Smooth muscle cell (in vitro differentiated cells): ENCODE results near the gene SRGAP2B. TPM values are rescaled to one million over a fixed set of nuclear protein-coding genes. Genes with fewer than 3 reads are reported as not detected.
A peak's percentile ranks its signal among the peaks of the same experiment; 100 is the strongest.
"Not testable (repeated sequence)": the region's sequence is repeated elsewhere in the genome, so short reads cannot be mapped to it uniquely, and the experiment has no call there.

Experiments used
- DNase-seq: peaks from one replicate; lab custom pipeline; 2025; ENCODE audit not compliant: unreplicated experiment; lab: John Stamatoyannopoulos, UW
- H2AFZ ChIP-seq: fragments of 200-600 bp; sonication (generic); 2 replicates; pipeline ENCODE4 v1.6.0; 2016; ENCODE audit warnings: antibody characterized with exemption, low read depth, mild to moderate bottlenecking
- H3F3A ChIP-seq: fragments of 200-600 bp; sonication (generic); 2 replicates; pipeline ENCODE4 v1.6.0; 2017; ENCODE audit warnings: antibody characterized with exemption, low read depth
- H3K27ac ChIP-seq: fragments of 200-600 bp; sonication (generic); 2 replicates; pipeline ENCODE4 v1.5.1; 2016; ENCODE audit warnings: low read depth, mild to moderate bottlenecking
- H3K27me3 ChIP-seq: fragments of 200-600 bp; sonication (generic); 2 replicates; pipeline ENCODE4 v1.6.1; 2016; ENCODE audit warnings: low read depth, mild to moderate bottlenecking
- H3K36me3 ChIP-seq: fragments of 200-600 bp; sonication (generic); 2 replicates; pipeline ENCODE4 v1.5.1; 2016; ENCODE audit warnings: low read depth
- H3K4me1 ChIP-seq: fragments of 200-600 bp; sonication (generic); 2 replicates; pipeline ENCODE4 v1.5.1; 2016; ENCODE audit warnings: low read depth
- H3K4me2 ChIP-seq: fragments of 200-600 bp; sonication (generic); 2 replicates; pipeline ENCODE4 v1.6.0; 2016; ENCODE audit warnings: mild to moderate bottlenecking
- H3K4me3 ChIP-seq: fragments of 200-600 bp; sonication (generic); 2 replicates; pipeline ENCODE4 v1.5.1; 2016; ENCODE audit warnings: mild to moderate bottlenecking
- H3K79me2 ChIP-seq: fragments of 200-600 bp; sonication (generic); 2 replicates; pipeline ENCODE4 v1.6.0; 2016; ENCODE audit warnings: low read depth, mild to moderate bottlenecking
- H3K9ac ChIP-seq: fragments of 200-600 bp; sonication (generic); 2 replicates; pipeline ENCODE4 v1.6.0; 2016; ENCODE audit warnings: low read depth
- H3K9me3 ChIP-seq: fragments of 200-600 bp; sonication (generic); replicated peaks from 2 replicates; pipeline ENCODE4 v1.5.1; 2016; ENCODE audit warnings: low read depth
- H4K20me1 ChIP-seq: fragments of 200-600 bp; sonication (generic); 2 replicates; pipeline ENCODE4 v1.6.0; 2016; ENCODE audit warnings: low read depth
- WGBS: methylation state at CpG from one replicate; pipeline ENCODE4 v1.1.7; 2016; ENCODE audit warnings: low lambda C conversion rate; 5-methylcytosine and 5-hydroxymethylcytosine counted together
- polyA plus RNA-seq: library from polyadenylated mRNA; unstranded; fragments of >200 nt; fragmentation: Nextera tagmentation; extraction: Ambion mirVana; gene quantifications from 2 replicates; pipeline ENCODE4 v1.2.1, GENCODE V29; 2016
- total RNA-seq: library from RNA; depleted of rRNA; stranded (reverse); fragments of >200 nt; gene quantifications from 2 replicates; pipeline ENCODE4 v1.2.3, GENCODE V29; 2014

Gene SRGAP2B
- 49.6 and 50.3 TPM in 2 replicates for total RNA-seq
- polyA plus RNA-seq = 8.8 and 9.6 TPM in 2 replicates

DNA sequence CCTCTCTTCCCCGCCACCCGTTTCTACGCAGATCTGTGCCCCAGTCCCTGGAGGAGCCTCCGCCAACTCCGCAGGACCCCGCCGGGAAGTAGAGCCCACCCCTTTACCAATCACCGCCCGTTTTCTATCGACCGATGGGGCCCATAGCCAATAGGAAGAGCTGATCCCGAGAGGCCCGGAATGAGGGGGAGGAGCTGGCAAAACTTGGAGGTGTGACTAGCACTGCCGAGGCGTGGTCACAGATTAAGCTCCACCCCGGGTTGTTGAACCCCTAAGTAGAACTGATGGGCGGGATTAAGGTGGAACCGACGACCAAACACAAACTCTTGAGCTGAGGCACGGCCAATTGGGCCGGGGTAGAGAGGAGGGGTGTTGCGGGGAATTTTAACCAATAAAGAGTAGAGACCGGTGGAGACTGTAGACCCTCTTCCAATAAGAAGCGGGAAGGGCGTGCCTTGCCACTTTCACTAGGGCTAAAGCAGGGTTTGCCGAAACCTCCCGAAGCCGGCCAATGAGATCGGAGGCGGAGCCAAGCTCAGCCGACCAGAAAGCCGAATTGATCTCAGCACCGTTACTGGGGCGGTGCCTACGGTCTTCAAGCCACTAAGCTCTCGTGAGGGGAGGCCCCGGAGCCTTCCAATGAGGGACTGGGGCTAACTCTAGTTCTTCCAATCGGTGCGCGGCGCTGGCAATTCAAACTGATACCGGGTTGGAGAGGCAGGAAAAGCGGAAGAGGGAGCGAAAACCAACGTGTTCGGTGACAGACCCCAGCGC is at the start of gene SRGAP2B, which contains the start of gene FAM72D:
SRGAP2B (minus strand) TSS at position 45 of the 774 bp plus-strand sequence. CDS start 2,427 bp downstream, outside the sequence.
FAM72D (plus strand) TSS at position 691 of the 774 bp plus-strand sequence. CDS start 874 bp downstream, outside the sequence.
- not testable (repeated sequence) for H3K9ac ChIP-seq, H3K27me3 ChIP-seq, H3K79me2 ChIP-seq, H3F3A ChIP-seq, H3K4me1 ChIP-seq, H4K20me1 ChIP-seq, H3K27ac ChIP-seq, H3K36me3 ChIP-seq, H2AFZ ChIP-seq, H3K9me3 ChIP-seq, DNase-seq
- no CpG with 5 or more reads among the region's 47 CpGs for WGBS
- H3K4me2 ChIP-seq = peak within 1 kb of the TSS; percentile 72
- H3K4me3 ChIP-seq = peak within 1 kb of the TSS; percentile 46

DNA sequence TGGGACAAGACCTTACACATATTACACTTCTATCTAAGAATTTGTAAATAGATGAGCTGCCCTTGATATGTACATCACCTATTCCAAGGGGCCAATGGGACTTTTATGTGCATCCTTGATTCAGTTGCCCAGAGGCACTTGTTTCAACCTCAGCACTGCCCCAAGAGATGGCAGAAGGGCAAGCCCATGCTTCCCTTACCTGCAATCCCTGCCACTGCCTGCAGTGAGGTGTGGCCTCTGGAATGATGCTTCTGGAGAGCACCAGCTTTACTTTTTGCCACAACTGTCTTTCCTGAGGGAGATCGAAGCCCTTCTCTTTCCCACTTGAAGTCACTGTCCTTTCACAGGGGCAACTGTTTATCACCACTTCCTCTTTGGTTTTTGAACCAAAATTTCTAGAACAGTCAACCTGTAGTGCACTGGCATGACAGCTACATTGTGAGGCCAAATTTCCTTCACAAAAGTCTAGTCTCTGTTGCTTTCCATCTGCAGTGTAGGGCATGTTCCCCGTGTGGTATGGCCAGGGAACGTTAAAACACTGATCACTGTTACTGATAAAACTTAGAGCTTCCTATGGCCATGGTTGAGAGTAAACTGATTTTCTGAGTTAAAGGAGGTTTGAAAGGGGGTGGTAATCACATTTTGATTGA is 49.3 kb upstream of the SRGAP2B start:
- not testable (repeated sequence) for H3K36me3 ChIP-seq, H3K9ac ChIP-seq, H4K20me1 ChIP-seq, H3K4me1 ChIP-seq, DNase-seq, H3K27me3 ChIP-seq, H3K79me2 ChIP-seq, H3F3A ChIP-seq, H2AFZ ChIP-seq, H3K4me2 ChIP-seq, H3K9me3 ChIP-seq, H3K27ac ChIP-seq, H3K4me3 ChIP-seq
- 35% methylated on average over 2 of the region's 3 CpGs for WGBS

DNA sequence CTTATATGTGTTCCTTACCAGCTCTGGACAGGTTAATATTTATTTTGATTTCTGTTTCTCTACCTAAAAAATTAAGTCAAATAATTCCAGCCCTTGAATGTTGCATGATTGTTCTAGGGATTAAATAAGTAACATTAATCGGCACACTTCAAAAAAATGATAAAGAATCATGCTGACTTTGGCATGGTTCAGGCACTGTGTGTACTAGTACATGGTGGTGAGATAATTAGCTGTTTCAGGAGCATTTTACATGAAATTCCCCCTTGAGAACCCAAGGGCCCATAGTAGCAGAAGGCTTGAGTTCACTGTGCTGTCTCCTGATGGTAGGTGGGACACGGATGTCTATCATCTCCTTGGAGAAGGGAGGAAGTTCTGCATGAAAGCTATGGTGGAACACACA is 45.4 kb upstream of the SRGAP2B start:
- not testable (repeated sequence) for H3K9me3 ChIP-seq, H3K27me3 ChIP-seq
- WGBS = no CpG with 5 or more reads among the region's 2 CpGs

DNA sequence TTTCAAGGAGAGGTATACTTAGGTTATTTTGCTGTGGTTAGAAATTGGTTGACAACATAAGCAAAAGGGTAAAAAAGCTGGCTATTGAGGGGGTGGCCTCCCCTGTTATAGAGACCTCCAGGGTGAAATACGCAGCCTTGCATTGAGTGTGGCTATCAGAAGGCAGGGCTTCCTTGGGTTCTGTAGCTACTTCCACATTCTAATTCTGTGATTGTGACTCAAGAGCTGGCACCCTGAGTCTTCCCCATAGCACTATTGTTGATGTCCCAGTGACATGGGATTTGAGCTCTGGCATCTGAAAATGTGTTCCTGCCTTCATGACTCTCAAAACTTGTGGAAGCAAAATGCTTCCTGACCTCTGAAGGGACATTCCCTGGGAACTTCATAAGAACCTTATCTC is 39.3 kb upstream of the SRGAP2B start:
- not testable (repeated sequence) for H4K20me1 ChIP-seq, H3K4me2 ChIP-seq, H3K27me3 ChIP-seq, H3K9ac ChIP-seq, DNase-seq, H2AFZ ChIP-seq, H3K4me1 ChIP-seq, H3K27ac ChIP-seq, H3K36me3 ChIP-seq, H3K4me3 ChIP-seq, H3K79me2 ChIP-seq, H3K9me3 ChIP-seq, H3F3A ChIP-seq
- no CpG with 5 or more reads among the region's 1 CpG for WGBS

More for the DNA sequence above, 45.4 kb upstream of the SRGAP2B start:
- H3K36me3 ChIP-seq, H3K79me2 ChIP-seq, H3K27ac ChIP-seq, H3K9ac ChIP-seq, H3F3A ChIP-seq, H2AFZ ChIP-seq, H3K4me3 ChIP-seq, H3K4me1 ChIP-seq, DNase-seq, H4K20me1 ChIP-seq, H3K4me2 ChIP-seq: not testable (repeated sequence)

DNA sequence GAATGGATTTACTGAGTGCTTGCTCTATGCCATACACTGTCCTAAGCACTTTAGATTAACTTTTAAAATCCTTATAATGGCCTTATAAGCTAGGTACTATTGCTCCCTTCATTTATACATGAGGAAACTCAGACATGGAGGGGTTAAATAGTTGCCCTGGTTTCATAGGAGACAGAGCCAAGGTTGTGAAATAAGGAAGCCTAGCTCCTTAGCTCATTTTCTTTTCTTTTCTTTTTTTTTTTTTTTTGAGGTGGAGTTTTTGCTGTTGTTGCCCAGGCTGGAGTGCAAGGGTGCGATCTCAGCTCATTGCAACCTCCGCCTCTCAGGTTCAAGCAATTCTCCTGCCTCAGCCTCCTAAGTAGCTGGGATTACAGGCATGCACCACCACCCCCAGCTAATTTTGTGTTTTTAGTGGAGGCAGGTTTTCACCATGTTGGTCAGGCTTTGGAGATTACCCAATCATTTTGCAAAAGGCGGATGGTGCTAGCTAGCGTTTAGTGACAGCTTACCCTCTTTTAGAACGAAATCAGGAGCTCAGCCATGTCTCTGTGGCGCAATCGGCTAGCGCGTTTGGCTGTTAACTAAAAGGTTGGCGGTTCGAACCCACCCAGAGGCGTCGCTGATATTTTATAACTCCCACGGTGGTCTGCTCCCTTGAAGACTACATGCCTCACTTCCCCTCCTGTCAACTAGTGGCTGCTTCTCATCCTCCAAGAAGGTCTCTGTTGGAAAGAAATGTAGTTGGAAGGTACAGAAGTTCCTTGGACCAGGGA is 33.8 kb upstream of the SRGAP2B start:
- H3K9me3 ChIP-seq, H3K4me3 ChIP-seq, H4K20me1 ChIP-seq, H3K27ac ChIP-seq, H3K4me1 ChIP-seq, H2AFZ ChIP-seq, DNase-seq, H3F3A ChIP-seq, H3K79me2 ChIP-seq, H3K36me3 ChIP-seq, H3K27me3 ChIP-seq, H3K9ac ChIP-seq, H3K4me2 ChIP-seq: not testable (repeated sequence)
- 38% methylated on average over 13 of the region's 14 CpGs for WGBS

DNA sequence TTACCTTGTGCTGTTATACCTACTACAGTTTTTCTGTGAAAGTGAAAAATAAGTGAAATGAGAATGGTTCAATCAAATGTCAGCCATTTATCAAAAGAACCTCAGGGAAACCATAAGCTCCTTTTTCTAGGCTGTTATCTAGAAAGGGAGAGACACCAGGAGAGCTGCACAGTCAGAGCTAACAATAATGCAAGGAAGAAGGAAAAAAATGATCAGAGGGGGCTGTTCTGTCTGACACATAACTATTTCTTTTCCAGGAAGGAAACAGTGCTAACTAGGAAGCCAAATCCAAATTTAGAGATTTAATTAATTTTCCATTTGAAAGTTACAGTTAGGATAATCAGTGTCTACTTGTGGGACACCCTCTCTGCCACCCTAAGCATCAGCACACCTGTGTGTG is 32.0 kb upstream of the SRGAP2B start:
- not testable (repeated sequence) for DNase-seq, H3K27me3 ChIP-seq, H3K27ac ChIP-seq, H3K9me3 ChIP-seq, H3K4me3 ChIP-seq, H4K20me1 ChIP-seq, H3F3A ChIP-seq, H3K9ac ChIP-seq, H3K4me2 ChIP-seq, H2AFZ ChIP-seq, H3K36me3 ChIP-seq, H3K4me1 ChIP-seq, H3K79me2 ChIP-seq

DNA sequence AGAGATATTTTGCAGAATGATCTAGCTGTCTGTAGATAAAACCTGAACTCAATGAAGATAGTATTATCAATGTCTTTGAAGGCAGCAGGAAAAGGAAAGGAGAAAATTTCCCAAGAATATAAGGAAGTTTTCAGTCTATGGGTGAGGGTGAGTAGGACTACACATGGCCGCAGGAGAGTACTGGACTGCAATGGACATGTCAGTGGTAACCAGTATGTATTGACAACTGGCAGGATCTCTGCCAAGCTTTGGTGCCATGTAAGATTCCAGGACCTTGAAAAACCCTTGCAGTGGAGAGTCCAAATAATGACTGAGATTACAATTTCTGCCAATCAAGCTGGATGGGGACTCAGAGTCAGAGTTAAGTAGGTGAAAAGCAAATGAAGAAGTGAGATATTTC is 30.0 kb upstream of the SRGAP2B start:
- not testable (repeated sequence) for H3K4me3 ChIP-seq, DNase-seq, H3K27ac ChIP-seq, H3K4me1 ChIP-seq, H3K9me3 ChIP-seq, H3K36me3 ChIP-seq, H3K27me3 ChIP-seq, H3K4me2 ChIP-seq, H4K20me1 ChIP-seq, H3K9ac ChIP-seq, H3F3A ChIP-seq, H3K79me2 ChIP-seq, H2AFZ ChIP-seq
- WGBS = no CpG with 5 or more reads among the region's 1 CpG

DNA sequence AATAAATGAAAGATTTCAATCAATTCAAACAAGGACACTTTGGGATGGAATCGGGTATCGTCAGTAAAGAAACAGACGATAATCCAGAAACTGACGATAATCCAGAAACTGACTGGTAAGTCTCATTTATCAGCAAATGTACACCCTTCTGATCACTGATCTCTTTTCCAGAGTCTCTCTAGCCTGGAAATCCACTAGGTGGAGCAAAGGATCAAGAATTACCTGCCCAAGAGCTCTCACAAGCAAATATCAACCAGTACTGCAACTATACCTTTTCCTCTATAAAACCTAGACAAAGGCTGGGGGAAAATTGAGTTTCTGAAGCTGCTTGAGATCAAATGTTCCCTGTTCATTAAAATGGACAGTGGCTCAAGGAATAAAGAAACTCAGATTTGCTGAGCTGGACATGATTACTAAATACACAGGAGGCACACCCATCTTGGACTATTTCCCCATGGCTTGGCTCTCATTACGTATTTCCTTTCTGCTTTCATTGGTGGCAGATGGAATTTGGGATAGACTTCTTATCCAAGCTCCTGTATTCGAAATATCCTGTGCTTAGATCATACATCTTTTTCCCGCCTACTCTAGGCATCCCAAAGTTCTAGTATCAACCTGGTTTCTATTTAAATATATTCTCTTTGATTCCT is 29.0 kb upstream of the SRGAP2B start:
- not testable (repeated sequence) for H3K4me1 ChIP-seq, H2AFZ ChIP-seq, H3F3A ChIP-seq, DNase-seq, H3K79me2 ChIP-seq, H3K27me3 ChIP-seq, H3K36me3 ChIP-seq, H3K4me2 ChIP-seq, H3K9ac ChIP-seq, H3K9me3 ChIP-seq, H3K4me3 ChIP-seq, H4K20me1 ChIP-seq, H3K27ac ChIP-seq
- no CpG with 5 or more reads among the region's 7 CpGs for WGBS
